Measurements from ENCODE around the gene MYT1. TPM values are rescaled to one million over a fixed set of nuclear protein-coding genes. Genes with fewer than 3 reads are reported as not detected.
A peak's percentile ranks its signal among the peaks of the same experiment; 100 is the strongest.

MYT1 gene
- total and polyA plus RNA-seq, 2 of the 13 experiments (the other 11 are each of a cell fraction or from before 2014, with no cell fraction given), result 0.58 to 2.5 TPM

DNA sequence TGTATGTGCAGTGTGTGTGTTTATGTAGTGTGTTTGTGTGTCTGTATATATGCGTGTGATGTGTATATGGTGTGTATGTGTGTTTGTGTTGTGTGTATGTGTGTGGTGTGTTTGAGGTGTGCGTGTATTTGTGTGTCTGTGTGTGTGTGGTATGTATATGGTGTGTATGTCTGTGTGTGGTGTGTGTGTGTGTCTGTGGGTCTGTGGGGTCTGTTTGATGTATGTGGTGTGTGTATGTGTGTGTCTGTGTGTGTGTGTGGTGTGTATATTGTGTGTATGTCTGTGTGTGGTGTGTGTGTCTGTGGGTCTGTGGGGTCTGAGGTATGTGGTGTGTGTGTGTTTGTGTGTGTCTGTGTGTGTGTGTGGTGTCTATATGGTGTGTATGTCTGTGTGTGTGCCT is 10.8 kb upstream of the MYT1 start:
- H3K4me3 ChIP-seq (replicated peaks in 1 of 3; ENCODE audit: insufficient read depth in 1 of 3, low read depth in 2 of 3, low read length in 3 of 3), result no peak overlapping the region
- ATAC-seq, result no peak
- 54% methylated on average over 2 of the region's 2 CpGs for WGBS (ENCODE audit: low lambda C conversion rate)
- in situ Hi-C loops (cut with HindIII; ENCODE audit: extremely low pct_ligation_motif_present, low pct_unique_long_range_greater_than_20kb), result no loop called here
- no peaks in the 10 kb centered on the region for H4K20me1 ChIP-seq (ENCODE audit: insufficient read depth, low read length)
- no peak overlapping the region for H3K27ac ChIP-seq (ENCODE audit: extremely low read length, insufficient read depth, low read length)
- ChIA-PET POLR2A (no interaction called here), CTCF (ENCODE audit: low intra/inter-chr PET ratio, low total read pairs) (no interaction called here)
- no peak overlapping the region for H3K9ac ChIP-seq (ENCODE audit: insufficient read depth, low read depth, low read length)
- no peak overlapping the region for H3K4me2 ChIP-seq (ENCODE audit: low read depth, low read length)
- peaks cover 33% of the 10 kb centered on the region; the same call in 1 of the 2 replicates for H3K4me1 ChIP-seq (ENCODE audit: insufficient read depth, low read length)
- DNase-seq (ENCODE audit: low spot score), result no peak
- intact Hi-C loops (cut with micrococcal nuclease; ENCODE audit: unreplicated experiment), result no loop called here
- no peak overlapping the region for H2AFZ ChIP-seq (ENCODE audit: low read length)
- H3K27me3 ChIP-seq (ENCODE audit: control insufficient read depth in 1 of 2, insufficient read depth in 2 of 2, low read length in 2 of 2), result peaks cover 17 to 45% of the 10 kb centered on the region in 2 experiments
- H3K36me3 ChIP-seq (replicated peaks in 1 of 2; ENCODE audit: control insufficient read depth in 1 of 2, insufficient read depth in 2 of 2, low read length in 2 of 2), result no peaks in the 10 kb centered on the region
- no peaks in the 10 kb centered on the region for H3K79me2 ChIP-seq (ENCODE audit: insufficient read depth, low read length)
- peak; percentile 90 for FAIRE-seq
- BruUV-seq (replicated peaks), result no TSS peak
- H3K9me3 ChIP-seq (ENCODE audit: low read length), result no peaks in the 10 kb centered on the region
- TF ChIP-seq ZSCAN22 (CRISPR knock-in tag; IDR thresholded peaks at IDR 0.05) (no peak), IKZF1 (IDR thresholded peaks at IDR 0.05) (peak; percentile 87; the same call in 1 of the 2 replicates), NBN (conservative IDR thresholded peaks at IDR 0.05) (0 out of 2 replicates have a peak, but pooled peaks have one; percentile 52), FOXP1 (IDR thresholded peaks at IDR 0.05) (peak; percentile 50; the same call in 1 of the 2 replicates), FOXP1 (CRISPR knock-in tag; IDR thresholded peaks at IDR 0.05) (no peak), JUNB (CRISPR knock-in tag; IDR thresholded peaks at IDR 0.05; ENCODE audit: borderline replicate concordance) (peak; percentile 54; the same call in 1 of the 2 replicates), NONO (IDR thresholded peaks at IDR 0.05) (0 out of 2 replicates have a peak, but pooled peaks have one; percentile 73), NONO (CRISPR knock-in tag; conservative IDR thresholded peaks at IDR 0.05) (no peak), NFIC (IDR thresholded peaks at IDR 0.05; ENCODE audit: low read length) (no peak), MAF1 (CRISPR knock-in tag; IDR thresholded peaks at IDR 0.05; ENCODE audit: borderline replicate concordance) (no peak), SP1 (IDR thresholded peaks at IDR 0.05) (0 out of 2 replicates have a peak, but pooled peaks have one; percentile 8), SP1 (CRISPR knock-in tag; IDR thresholded peaks at IDR 0.05) (no peak), ZNF496 (CRISPR knock-in tag; IDR thresholded peaks at IDR 0.05; ENCODE audit: insufficient replicate concordance) (no peak), ZNF207 (IDR thresholded peaks at IDR 0.05; ENCODE audit: borderline replicate concordance) (peak; percentile 73; the same call in 1 of the 2 replicates), HCFC1 (IDR thresholded peaks at IDR 0.05; ENCODE audit: low read depth, low read length) (no peak), ZNF652 (CRISPR knock-in tag; IDR thresholded peaks at IDR 0.05; ENCODE audit: borderline replicate concordance, low read depth) (no peak), ZNF264 (CRISPR knock-in tag; IDR thresholded peaks at IDR 0.05) (no peak), CHD2 (IDR thresholded peaks at IDR 0.05; ENCODE audit: low read depth, low read length) (no peak)
- TF ChIP-seq, protein P1, sequence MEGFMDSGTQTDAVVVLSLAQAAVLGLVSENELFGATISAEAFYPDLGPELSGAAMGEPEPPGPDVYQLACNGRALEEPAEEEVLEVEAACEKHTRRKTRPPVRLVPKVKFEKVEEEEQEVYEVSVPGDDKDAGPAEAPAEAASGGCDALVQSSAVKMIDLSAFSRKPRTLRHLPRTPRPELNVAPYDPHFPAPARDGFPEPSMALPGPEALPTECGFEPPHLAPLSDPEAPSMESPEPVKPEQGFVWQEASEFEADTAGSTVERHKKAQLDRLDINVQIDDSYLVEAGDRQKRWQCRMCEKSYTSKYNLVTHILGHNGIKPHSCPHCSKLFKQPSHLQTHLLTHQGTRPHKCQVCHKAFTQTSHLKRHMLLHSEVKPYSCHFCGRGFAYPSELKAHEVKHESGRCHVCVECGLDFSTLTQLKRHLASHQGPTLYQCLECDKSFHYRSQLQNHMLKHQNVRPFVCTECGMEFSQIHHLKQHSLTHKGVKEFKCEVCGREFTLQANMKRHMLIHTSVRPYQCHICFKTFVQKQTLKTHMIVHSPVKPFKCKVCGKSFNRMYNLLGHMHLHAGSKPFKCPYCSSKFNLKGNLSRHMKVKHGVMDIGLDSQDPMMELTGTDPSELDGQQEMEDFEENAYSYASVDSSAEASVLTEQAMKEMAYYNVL (CRISPR knock-in tag; IDR thresholded peaks at IDR 0.05; ENCODE audit: borderline replicate concordance), result no peak
- TF ChIP-seq, protein P2, sequence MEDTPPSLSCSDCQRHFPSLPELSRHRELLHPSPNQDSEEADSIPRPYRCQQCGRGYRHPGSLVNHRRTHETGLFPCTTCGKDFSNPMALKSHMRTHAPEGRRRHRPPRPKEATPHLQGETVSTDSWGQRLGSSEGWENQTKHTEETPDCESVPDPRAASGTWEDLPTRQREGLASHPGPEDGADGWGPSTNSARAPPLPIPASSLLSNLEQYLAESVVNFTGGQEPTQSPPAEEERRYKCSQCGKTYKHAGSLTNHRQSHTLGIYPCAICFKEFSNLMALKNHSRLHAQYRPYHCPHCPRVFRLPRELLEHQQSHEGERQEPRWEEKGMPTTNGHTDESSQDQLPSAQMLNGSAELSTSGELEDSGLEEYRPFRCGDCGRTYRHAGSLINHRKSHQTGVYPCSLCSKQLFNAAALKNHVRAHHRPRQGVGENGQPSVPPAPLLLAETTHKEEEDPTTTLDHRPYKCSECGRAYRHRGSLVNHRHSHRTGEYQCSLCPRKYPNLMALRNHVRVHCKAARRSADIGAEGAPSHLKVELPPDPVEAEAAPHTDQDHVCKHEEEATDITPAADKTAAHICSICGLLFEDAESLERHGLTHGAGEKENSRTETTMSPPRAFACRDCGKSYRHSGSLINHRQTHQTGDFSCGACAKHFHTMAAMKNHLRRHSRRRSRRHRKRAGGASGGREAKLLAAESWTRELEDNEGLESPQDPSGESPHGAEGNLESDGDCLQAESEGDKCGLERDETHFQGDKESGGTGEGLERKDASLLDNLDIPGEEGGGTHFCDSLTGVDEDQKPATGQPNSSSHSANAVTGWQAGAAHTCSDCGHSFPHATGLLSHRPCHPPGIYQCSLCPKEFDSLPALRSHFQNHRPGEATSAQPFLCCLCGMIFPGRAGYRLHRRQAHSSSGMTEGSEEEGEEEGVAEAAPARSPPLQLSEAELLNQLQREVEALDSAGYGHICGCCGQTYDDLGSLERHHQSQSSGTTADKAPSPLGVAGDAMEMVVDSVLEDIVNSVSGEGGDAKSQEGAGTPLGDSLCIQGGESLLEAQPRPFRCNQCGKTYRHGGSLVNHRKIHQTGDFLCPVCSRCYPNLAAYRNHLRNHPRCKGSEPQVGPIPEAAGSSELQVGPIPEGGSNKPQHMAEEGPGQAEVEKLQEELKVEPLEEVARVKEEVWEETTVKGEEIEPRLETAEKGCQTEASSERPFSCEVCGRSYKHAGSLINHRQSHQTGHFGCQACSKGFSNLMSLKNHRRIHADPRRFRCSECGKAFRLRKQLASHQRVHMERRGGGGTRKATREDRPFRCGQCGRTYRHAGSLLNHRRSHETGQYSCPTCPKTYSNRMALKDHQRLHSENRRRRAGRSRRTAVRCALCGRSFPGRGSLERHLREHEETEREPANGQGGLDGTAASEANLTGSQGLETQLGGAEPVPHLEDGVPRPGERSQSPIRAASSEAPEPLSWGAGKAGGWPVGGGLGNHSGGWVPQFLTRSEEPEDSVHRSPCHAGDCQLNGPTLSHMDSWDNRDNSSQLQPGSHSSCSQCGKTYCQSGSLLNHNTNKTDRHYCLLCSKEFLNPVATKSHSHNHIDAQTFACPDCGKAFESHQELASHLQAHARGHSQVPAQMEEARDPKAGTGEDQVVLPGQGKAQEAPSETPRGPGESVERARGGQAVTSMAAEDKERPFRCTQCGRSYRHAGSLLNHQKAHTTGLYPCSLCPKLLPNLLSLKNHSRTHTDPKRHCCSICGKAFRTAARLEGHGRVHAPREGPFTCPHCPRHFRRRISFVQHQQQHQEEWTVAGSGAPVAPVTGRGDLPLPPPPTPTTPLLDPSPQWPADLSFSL (CRISPR knock-in tag; IDR thresholded peaks at IDR 0.05), result peak; percentile 94

Data from HepG2 (cell line).